Glutamatergic neuron (in vitro differentiated cells): ENCODE measurements around the gene GRPEL2. TPM values are rescaled to one million over a fixed set of nuclear protein-coding genes. Genes with fewer than 3 reads are reported as not detected.
"Not testable (repeated sequence)": the region's sequence is repeated elsewhere in the genome, so short reads cannot be mapped to it uniquely, and the experiment has no call there.

Source experiments
- DNase-seq: peaks from one replicate; pipeline ENCODE4 v3.0.0; 2022
- H3K27ac Mint-ChIP-seq: one replicate; pipeline ENCODE4 v1.8.0; 2020; ENCODE audit warnings: mild to moderate bottlenecking, mixed read lengths, inconsistent platforms; ENCODE audit not compliant: unreplicated experiment
- H3K27me3 Mint-ChIP-seq: one replicate; pipeline ENCODE4 v1.8.0; 2020; ENCODE audit warnings: mild to moderate bottlenecking, moderate library complexity, mixed read lengths, inconsistent platforms; ENCODE audit not compliant: unreplicated experiment
- H3K36me3 Mint-ChIP-seq: one replicate; pipeline ENCODE4 v1.8.0; 2020; ENCODE audit warnings: mild to moderate bottlenecking, mixed read lengths, inconsistent platforms; ENCODE audit not compliant: unreplicated experiment
- H3K4me1 Mint-ChIP-seq: one replicate; pipeline ENCODE4 v1.8.0; 2020; ENCODE audit warnings: mild to moderate bottlenecking, low read depth, mixed read lengths, inconsistent platforms; ENCODE audit not compliant: unreplicated experiment
- H3K4me3 Mint-ChIP-seq: one replicate; pipeline ENCODE4 v1.8.0; 2020; ENCODE audit warnings: mild to moderate bottlenecking, mixed read lengths, inconsistent platforms; ENCODE audit not compliant: unreplicated experiment
- H3K9me3 Mint-ChIP-seq: one replicate; pipeline ENCODE4 v1.8.0; 2020; ENCODE audit warnings: mild to moderate bottlenecking, moderate library complexity, mixed read lengths, inconsistent platforms; ENCODE audit not compliant: unreplicated experiment
- total RNA-seq: library from RNA; stranded (reverse); fragmentation: NEBNext Ultra II Directional; extraction: Animal tissue kit (Norgen Biotek cat#: 25700); gene quantifications from one replicate; pipeline ENCODE4 v1.2.1, GENCODE V29; 2021; ENCODE audit not compliant: unreplicated experiment
- TF ChIP-seq, protein P1 (sequence below): fragments of 200-600 bp; sonication (generic); IDR thresholded peaks from one replicate; pipeline ENCODE4 v1.5.0; 2021; ENCODE audit not compliant: partially characterized antibody, unreplicated experiment

GRPEL2 gene
- total RNA-seq, 1 donor from 2014 or later, result 34.7 TPM

DNA sequence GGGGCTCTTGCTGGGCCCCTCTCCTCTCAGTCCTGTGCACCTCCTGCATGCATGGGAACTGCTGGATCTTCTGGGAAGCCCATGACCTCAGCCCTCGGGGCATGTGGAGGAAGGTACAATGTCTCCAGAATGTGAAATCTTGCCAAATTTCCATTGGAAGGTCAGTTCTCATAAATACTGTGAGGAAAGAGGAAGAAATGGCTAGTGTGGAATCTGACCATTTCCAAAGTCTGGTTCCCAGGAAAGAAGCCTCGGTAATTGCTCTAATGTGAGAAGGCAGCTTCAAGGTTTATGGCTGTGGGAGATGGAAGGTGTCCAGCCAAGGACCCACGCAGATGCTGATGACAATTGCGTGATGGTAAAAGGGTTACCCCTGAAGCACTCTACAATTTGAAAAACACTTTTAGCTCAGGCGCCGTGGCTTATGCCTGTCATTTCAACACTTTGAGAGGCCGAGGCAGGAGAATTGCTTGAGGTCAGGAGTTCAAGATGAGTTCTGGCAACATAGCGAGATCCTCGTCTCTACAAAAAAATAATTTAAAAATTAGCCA is 41.9 kb downstream of the GRPEL2 start:
- TF ChIP-seq, protein P1, sequence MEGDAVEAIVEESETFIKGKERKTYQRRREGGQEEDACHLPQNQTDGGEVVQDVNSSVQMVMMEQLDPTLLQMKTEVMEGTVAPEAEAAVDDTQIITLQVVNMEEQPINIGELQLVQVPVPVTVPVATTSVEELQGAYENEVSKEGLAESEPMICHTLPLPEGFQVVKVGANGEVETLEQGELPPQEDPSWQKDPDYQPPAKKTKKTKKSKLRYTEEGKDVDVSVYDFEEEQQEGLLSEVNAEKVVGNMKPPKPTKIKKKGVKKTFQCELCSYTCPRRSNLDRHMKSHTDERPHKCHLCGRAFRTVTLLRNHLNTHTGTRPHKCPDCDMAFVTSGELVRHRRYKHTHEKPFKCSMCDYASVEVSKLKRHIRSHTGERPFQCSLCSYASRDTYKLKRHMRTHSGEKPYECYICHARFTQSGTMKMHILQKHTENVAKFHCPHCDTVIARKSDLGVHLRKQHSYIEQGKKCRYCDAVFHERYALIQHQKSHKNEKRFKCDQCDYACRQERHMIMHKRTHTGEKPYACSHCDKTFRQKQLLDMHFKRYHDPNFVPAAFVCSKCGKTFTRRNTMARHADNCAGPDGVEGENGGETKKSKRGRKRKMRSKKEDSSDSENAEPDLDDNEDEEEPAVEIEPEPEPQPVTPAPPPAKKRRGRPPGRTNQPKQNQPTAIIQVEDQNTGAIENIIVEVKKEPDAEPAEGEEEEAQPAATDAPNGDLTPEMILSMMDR, result no peak
- peaks cover 5% of the 10 kb centered on the region for H3K27me3 Mint-ChIP-seq
- H3K9me3 Mint-ChIP-seq, result peaks cover 6% of the 10 kb centered on the region
- no peak for DNase-seq
- H3K4me3 Mint-ChIP-seq, result no peak overlapping the region
- H3K4me1 Mint-ChIP-seq, result peaks cover 7% of the 10 kb centered on the region
- peaks cover 4% of the 10 kb centered on the region for H3K36me3 Mint-ChIP-seq
- no peak overlapping the region for H3K27ac Mint-ChIP-seq

DNA sequence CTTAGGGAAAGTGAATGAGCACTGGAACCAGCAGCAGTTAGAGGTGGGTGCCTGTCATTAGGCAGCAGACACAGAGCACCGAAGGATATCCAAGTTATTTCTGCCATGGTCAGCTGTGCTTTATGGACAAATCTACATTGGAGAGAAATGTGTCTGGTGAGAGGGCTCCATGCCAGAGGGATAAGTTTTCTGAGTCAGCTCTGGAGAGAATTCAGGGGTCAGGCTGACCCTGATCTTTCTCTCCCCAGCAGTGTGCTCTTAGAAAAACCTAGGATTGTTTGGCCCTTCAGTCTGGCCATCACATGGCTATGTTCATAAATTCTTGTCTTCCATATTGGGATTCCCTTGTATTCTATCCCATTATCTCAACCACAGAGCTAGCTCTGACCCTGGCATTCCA is 42.7 kb downstream of the GRPEL2 start:
- DNase-seq, result no peak
- H3K9me3 Mint-ChIP-seq, result peaks cover 6% of the 10 kb centered on the region
- TF ChIP-seq, protein P1, result no peak
- H3K36me3 Mint-ChIP-seq, result peaks cover 4% of the 10 kb centered on the region
- H3K4me1 Mint-ChIP-seq, result peaks cover 7% of the 10 kb centered on the region
- H3K27me3 Mint-ChIP-seq, result peaks cover 5% of the 10 kb centered on the region
- no peak overlapping the region for H3K4me3 Mint-ChIP-seq
- H3K27ac Mint-ChIP-seq, result no peak overlapping the region

DNA sequence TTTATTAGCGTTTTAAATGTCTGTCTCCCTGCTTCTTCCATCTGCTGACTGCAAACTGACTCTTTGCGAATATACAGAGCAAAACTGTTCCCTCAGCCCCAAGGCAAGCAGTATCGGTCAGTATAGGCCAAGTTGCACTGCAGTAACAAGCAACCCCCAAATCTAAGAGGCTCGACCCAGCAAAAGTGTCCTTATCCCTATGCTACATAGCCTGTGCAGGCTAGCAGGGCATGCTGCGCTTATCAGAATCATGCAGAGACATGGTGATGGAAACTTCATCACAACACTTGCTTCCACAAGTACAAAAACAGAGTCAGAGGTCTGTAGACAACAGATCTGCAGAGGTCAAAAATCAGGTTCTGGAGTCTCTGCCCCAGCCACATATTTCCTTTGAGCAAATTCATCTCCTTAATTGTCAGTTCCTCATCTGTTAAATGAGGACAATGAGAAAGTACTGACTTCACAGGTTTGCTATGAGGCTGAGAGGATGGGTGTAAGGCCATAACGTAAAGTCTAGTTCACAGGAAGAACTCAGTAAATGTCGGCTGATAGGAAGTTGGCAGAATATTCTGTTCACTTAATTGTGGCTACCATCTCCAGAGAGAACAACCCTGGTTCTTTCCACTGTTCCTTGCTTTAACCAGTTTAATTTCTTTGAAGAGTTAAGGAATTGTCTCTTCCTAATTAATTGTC is 43.3 kb downstream of the GRPEL2 start:
- peaks cover 7% of the 10 kb centered on the region for H3K4me1 Mint-ChIP-seq
- H3K36me3 Mint-ChIP-seq, result peaks cover 4% of the 10 kb centered on the region
- H3K27ac Mint-ChIP-seq, result no peak overlapping the region
- H3K4me3 Mint-ChIP-seq, result no peak overlapping the region
- DNase-seq, result no peak
- TF ChIP-seq, protein P1, result no peak
- H3K27me3 Mint-ChIP-seq, result peaks cover 5% of the 10 kb centered on the region
- peaks cover 8% of the 10 kb centered on the region for H3K9me3 Mint-ChIP-seq

DNA sequence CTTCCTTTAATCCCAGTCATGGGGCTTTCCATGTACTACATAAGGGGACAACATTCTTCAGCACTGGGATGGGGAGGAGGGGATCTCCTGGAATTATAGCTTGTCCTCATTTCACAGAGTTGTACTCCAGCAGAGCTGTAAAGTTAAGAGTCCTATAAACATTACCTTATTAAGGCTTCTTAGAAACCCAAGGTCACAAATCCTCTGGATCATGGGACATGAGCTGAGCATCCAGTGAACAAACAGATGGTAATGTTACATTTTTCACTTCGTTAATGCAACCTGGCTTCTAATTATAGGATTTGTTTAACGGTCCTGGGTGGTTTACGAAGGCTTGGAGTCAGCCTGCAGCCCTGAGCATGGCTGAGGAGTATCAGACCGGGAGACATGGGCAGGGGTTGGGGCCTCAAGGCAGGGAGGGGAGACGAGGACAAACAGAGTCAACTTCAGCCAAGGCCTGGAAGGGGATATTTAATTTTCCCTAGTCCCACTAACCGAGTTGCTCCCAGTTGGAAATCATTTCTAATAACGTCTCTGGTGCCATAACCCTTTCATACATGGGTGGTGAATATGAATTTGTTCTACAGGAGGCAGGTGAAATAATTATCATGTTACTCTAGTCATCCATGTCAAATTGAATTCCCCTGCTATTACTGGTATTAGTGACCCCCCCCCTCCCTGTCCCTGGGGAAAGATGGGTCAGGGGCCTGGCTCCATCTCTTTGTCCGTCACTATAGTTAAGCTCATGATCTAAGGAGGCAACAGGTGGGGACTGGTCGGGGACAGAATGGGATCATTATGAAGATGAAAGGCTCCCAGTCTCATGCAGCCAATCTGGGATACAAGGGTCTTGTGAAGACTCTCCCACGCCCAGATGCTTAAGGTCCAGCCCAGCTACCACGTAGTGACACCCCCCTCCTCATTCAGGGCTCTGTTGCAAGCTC is 44.5 kb downstream of the GRPEL2 start:
- peaks cover 7% of the 10 kb centered on the region for H3K4me1 Mint-ChIP-seq
- H3K36me3 Mint-ChIP-seq, result peaks cover 4% of the 10 kb centered on the region
- no peak for DNase-seq
- peaks cover 7% of the 10 kb centered on the region for H3K9me3 Mint-ChIP-seq
- TF ChIP-seq, protein P1, result no peak
- H3K27ac Mint-ChIP-seq, result no peak overlapping the region
- peaks cover 2% of the 10 kb centered on the region for H3K27me3 Mint-ChIP-seq
- H3K4me3 Mint-ChIP-seq, result no peak overlapping the region

DNA sequence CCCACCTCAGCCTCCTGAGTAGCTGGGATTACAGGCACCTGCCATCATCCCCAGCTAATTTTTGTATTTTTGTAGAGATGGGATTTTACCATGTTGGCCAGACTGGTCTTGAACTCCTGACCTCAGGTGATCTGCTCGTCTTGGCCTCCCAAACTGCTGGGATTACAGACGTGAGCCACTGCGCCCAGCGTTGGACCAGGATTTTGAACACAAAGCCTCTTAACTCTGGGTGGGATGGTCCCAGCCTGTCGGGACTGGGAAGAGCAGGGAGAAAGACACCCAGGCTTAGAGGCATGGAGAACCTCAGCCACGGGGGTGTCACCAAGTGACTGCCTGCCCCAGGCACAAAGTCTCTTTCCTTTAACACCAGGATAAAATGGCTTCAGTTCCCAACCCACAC is 45.8 kb downstream of the GRPEL2 start:
- H3K4me3 Mint-ChIP-seq, H3K4me1 Mint-ChIP-seq, H3K27me3 Mint-ChIP-seq, DNase-seq, H3K36me3 Mint-ChIP-seq, H3K27ac Mint-ChIP-seq, H3K9me3 Mint-ChIP-seq: not testable (repeated sequence)
